Suppressor macrophage (primary cell): Measurements from ENCODE around the gene DGCR8.

Experiments
- DNase-seq, 4 experiments: peaks; one replicate each; pipeline ENCODE4 v3.0.0-alpha.2; 2020 to 2022

The DGCR8 gene

GRCh38 chr22:20052309-20053259 lies 27.5 kb upstream of the DGCR8 start:
- DNase-seq, result no peak

- DNase-seq, result no peak
Measured at GRCh38 chr22:20053407-20054033, 26.5 kb upstream of the DGCR8 start.

- no peak for DNase-seq
Measured at GRCh38 chr22:20054034-20054427, 26.0 kb upstream of the DGCR8 start.

GRCh38 chr22:20054485-20054884 lies 25.6 kb upstream of the DGCR8 start:
- no peak for DNase-seq

- DNase-seq, result no peak
Measured at GRCh38 chr22:20055144-20055543, 24.9 kb upstream of the DGCR8 start.

GRCh38 chr22:20055654-20056053 lies 24.4 kb upstream of the DGCR8 start:
- no peak for DNase-seq

DNA sequence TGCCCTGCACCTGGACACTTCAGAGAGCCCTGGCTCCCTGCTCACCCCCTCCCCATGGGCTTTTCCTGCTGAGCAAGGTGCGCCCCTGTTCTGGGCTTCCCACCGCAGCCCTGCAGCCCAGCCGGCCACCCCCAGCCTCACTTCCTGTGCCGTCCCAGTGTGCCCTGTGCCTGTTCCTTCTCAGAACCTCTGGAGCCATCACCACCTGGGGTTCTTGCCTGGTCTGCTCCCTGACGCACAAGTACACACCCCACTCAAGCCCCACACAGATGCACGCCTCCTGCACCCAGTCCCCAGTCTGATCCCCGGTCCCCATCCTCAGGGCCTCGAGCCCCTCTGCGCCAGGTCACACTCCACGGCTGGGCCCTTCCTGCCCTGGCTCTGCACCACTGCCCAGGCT lies 23.9 kb upstream of the DGCR8 start:
- no peak for DNase-seq

- no peak for DNase-seq
Measured at GRCh38 chr22:20056696-20057386, 23.2 kb upstream of the DGCR8 start.

GRCh38 chr22:20057596-20058268 lies 22.3 kb upstream of the DGCR8 start:
- no peak for DNase-seq

- DNase-seq, result no peak
Measured at GRCh38 chr22:20058989-20059770, 20.9 kb upstream of the DGCR8 start.

DNA sequence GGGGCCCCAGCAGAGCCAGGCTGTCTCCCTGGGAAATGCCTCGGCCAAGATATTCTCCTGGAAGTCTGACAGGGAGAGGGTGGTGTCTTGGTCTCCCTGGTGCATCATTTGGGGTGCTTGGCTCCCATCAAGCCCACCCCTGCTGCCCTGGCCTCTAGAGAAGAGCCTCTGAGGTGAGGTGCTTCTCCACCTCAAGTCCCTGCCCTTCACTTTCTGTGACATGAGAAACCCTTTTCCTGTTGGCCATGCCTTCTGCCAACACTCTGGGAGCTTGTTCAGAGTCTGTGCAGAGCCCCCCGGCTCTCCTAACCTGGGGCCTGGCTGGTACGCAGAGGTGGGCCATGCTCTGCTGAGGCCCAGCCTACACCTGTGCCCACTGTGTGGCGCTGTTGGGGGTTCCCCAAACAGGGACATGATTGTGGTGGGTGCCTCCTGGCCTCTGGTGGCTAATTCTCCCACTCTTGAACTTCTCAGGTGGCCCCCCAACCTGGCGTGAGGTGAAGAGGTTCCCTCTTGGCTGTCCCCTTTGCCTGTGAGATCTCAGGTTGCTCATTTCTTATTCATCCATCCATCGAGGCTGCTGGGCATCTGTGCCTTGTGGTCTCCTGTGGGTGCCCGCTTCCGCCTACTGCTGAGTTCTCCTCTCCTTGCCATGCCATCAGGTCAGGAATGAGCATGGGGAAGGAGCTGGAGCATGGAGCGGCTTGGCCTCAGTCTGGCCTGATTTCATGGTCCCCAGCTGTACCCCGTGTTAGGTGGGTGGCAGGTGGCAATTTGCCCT lies 19.2 kb upstream of the DGCR8 start:
- DNase-seq, result no peak

- DNase-seq, result peak in 1 of 4 experiments; percentile 25
Measured at GRCh38 chr22:20061481-20061861, 18.6 kb upstream of the DGCR8 start.

DNA sequence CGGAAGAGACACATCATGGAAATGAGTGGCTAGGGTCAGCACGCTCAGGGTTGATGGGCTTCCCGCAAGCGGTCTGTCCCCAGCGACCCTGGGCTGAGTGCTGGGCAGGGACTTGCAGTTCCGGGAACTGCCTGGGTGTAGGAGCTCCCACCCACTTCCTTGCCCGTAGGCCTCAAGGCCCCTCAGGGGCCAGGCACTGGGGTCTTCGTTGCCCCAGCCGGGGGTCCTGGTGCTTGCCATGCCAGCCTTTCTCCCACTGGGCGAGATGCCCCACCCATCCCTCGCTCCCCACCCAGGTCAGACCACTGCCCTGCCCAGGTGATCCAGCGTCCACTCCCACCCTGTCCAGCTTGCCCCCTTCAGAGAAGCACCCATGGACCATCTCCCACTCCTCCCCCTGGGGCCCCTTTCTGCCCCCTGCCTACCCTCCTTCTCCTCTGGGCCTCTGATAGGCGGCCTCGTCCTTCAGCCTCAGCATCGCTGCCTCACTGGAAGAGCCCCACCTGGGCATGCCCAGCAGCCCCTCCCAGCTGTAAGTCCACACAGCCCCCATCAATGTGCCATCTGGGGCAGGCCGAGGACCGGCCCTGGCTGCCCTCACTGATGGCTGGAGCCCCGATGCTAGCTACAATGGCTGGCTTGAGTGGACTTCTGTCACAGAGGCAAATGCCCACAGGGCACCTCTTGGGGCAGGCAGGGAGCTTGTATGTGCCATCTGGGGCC lies 17.8 kb upstream of the DGCR8 start:
- DNase-seq, result no peak

DNA sequence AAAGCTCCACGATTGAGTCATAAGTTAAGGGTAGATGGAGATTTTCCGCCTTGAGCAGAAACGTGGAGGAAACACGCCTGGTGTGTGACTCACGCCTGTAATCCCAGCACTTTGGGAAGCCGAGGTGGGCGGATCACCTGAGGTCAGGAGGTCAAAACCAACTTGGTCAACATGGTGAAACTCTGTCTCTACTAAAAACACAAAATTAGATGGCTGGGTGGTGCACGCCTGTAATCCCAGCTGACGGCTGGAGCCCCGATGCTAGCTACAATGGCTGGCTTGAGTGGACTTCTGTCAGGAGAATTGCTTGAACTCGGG lies 17.3 kb upstream of the DGCR8 start:
- no peak for DNase-seq

GRCh38 chr22:20063271-20064139 lies 16.5 kb upstream of the DGCR8 start:
- no peak for DNase-seq

GRCh38 chr22:20064140-20064480 lies 15.9 kb upstream of the DGCR8 start:
- DNase-seq, result no peak

DNA sequence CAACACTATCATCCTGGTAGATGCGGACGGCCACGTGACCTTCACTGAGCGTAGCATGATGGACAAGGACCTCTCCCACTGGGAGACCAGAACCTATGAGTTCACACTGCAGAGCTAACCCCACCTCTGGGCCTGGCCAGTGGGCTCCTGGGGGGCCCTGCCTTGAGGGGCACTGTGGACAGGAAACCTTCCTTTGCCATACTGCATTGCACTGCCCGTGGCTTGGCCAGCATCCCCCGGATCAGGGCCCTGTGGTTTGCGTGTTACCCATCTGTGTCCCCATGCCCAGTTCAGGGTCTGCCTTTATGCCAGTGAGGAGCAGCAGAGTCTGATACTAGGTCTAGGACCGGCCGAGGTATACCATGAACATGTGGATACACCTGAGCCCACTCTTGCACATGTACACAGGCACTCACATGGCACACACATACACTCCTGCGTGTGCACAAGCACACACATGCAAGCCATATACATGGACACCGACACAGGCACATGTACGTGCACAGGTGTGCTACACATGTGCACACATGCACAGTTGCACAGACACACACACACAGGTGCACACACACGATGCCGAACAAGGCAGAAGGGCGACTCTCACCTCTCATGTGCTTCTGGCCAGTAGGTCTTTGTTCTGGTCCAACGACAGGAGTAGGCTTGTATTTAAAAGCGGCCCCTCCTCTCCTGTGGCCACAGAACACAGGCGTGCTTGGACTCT lies 15.3 kb upstream of the DGCR8 start:
- DNase-seq, result no peak

- no peak for DNase-seq
Measured at GRCh38 chr22:20065896-20066616, 14.0 kb upstream of the DGCR8 start.
